ENCODE results near the gene KLRC2.
"Not testable (repeated sequence)": the region's sequence is repeated elsewhere in the genome, so short reads cannot be mapped to it uniquely, and the experiment has no call there.

Gene KLRC2

GRCh38 chr12:10405294-10405693 lies 30.5 kb downstream of the KLRC2 start:
- no peak for DNase-seq (ENCODE audit: low read depth)

DNA sequence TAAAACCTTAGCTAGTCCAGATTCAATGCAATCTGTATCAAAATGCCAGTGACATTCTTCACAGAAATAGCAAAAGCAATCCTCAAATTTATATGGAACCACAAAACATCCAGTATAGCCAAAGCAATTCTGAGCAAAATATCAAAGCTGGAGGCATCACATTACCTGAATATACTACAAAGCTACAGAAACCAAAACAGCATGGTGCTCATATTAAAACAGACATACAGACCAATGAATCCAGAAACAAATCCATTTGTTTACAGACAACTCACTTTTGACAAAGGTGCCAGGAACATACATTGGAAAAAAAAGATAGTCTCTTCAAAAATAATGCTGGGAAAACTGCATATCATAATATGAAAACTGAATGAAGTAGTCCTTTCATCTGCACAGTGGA lies 31.0 kb downstream of the KLRC2 start:
- no peak for DNase-seq (ENCODE audit: low read depth)

GRCh38 chr12:10400829-10401228 lies 35.0 kb downstream of the KLRC2 start:
- DNase-seq (ENCODE audit: low read depth): no peak

GRCh38 chr12:10398168-10398567 lies 37.6 kb downstream of the KLRC2 start:
- DNase-seq (ENCODE audit: low read depth): no peak

- no peak for DNase-seq (ENCODE audit: low read depth)
These were observed 38.5 kb downstream of the KLRC2 start for GRCh38 chr12:10397296-10397695.

DNA sequence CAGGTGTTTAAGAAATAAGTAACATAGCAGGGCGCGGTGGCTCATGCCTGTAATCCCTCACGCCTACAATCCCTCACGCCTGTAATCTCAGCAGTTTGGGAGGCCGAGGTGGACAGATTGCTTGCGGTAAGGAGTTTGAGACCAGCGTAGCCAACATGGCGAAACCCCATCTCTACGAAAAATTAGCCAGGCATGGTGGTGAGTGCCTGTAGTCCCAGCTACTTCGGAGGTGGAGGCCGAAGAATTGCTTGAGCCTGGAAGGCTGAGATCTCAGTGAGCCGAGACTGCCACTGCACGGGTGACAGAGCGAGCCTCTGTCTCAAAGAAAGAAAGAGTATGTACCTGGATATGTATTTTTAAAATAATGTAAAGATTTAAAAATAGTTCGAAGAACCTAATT lies 39.6 kb downstream of the KLRC2 start:
- not testable (repeated sequence) for DNase-seq (ENCODE audit: low read depth)

DNA sequence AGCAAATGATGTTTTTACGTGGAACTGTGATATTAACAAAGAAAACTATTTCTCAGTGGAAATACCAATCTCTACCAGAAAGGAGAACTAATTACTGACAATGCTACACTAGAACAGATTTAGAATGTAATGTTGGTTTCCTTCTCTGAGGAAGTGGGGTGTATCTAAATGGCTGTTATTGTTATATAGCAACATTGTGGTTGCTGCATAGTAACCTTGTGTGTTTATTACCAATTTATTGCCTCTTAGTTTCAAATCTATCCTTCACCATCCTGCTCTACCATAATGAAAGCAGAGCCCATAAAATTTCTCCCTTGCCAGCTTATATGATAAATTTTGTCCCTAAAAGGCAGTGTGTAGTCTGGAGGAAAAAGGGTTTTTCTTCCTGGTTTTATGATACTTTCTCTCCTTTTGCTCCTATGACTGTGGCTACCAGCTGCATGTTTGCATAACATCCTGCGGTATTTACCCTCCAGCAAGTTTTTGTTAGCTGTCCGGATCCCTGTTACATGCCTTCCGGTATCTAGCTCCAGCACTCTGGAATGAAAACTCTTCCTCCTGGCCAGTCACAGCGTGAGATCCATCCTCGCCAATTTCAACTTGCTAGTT lies 40.3 kb downstream of the KLRC2 start:
- DNase-seq (ENCODE audit: low read depth): no peak

DNA sequence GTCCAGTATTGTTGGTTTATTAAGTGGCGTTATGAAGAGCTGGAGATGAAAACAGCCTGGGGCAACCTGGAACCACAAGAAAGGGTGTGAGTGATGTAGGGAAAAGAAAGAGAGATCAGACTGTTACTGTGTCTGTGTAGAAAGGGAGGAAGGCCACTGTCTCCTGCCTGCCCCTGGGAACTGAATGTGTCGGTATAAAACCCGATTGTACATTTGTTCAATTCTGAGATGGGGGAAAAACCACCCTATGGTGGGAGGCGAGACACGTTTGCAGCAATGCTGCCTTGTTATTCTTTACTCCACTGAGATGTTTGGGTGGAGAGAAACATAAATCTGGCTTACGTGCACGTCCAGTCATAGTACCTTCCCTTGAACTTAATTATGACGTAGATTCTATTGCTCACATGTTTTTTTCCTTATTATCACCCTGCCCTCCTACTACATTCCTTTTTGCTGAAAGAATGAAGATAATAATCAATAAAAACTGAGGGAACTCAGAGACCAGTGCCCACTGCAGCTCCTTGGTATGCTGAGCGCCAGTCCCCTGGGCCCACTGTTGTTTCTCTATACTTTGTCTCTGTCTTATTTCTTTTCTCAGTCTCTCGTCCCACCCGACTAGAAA lies 41.2 kb downstream of the KLRC2 start:
- DNase-seq (ENCODE audit: low read depth): not testable (repeated sequence)

GRCh38 chr12:10393291-10393690 lies 42.5 kb downstream of the KLRC2 start:
- DNase-seq (ENCODE audit: low read depth): no peak

GRCh38 chr12:10392394-10392930 lies 43.3 kb downstream of the KLRC2 start:
- DNase-seq (ENCODE audit: low read depth): peak; percentile 78

GRCh38 chr12:10390991-10391390 lies 44.8 kb downstream of the KLRC2 start:
- not testable (repeated sequence) for DNase-seq (ENCODE audit: low read depth)

- no peak for DNase-seq (ENCODE audit: low read depth)
These were observed 45.9 kb downstream of the KLRC2 start, which contains the start of gene KLRK1 for GRCh38 chr12:10389904-10390303. Gene KLRK1, minus strand, starts transcription at chr12:10390041. Its CDS starts 1,231 bp downstream, at chr12:10388810.

GRCh38 chr12:10388624-10389413 lies 47.0 kb downstream of the KLRC2 start:
- no peak for DNase-seq (ENCODE audit: low read depth)

DNA sequence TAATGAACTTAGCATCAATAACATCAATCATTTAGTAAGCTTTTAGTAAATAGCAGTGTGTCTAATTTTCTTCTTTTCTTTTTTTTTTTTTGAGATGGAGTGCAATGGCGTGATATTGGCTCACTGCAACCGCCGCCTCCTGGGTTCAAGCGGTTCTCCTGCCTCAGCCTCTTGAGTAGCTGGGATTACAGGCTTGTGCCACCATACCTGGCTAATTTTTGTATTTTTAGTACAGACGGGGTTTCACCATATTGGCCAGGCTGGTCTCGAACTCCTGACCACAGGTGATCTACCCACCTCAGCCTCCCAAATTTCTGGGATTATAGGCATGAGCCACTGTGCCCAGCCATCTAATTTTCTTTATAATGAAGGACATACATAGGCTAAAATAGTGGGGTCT lies 48.3 kb downstream of the KLRC2 start:
- not testable (repeated sequence) for DNase-seq (ENCODE audit: low read depth)

DNA sequence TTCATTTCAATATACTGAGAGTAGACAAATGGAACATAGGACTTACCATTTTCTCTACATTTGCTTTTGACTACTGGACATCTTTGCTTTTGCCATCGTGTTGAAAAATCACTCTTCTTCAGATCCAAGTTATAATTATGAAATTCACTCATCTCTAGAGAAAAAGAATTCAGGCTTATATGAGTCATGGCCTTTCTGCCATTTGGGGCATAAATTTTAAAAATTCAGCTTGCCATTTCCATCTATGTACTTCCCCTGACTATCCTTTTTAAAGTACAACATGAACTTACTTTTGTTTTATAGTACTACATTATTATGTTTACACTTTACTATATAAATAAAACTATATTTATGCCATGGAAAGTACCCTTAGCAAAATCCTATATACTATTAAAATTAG lies 49.0 kb downstream of the KLRC2 start:
- DNase-seq (ENCODE audit: low read depth): no peak

- DNase-seq (ENCODE audit: low read depth): no peak
These were observed 50.6 kb downstream of the KLRC2 start for GRCh38 chr12:10385166-10385613.

DNA sequence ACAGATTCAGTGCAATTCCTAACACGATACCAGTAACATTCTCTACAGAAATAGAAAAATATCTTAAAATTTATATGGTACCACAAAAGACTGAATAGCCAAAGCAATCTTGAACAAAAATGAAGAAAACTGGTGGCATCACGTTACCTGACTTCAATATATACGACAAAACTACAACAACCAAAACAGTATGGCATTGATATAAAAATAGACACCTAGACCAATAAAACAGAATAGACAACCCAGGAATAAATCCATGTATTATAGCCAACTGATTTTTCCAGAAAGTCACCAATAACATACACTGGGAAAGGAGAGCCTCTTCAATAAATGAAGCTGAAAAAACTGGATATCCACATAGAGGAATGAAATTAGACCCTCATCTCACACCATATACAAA lies 51.6 kb downstream of the KLRC2 start:
- DNase-seq (ENCODE audit: low read depth): no peak

DNA sequence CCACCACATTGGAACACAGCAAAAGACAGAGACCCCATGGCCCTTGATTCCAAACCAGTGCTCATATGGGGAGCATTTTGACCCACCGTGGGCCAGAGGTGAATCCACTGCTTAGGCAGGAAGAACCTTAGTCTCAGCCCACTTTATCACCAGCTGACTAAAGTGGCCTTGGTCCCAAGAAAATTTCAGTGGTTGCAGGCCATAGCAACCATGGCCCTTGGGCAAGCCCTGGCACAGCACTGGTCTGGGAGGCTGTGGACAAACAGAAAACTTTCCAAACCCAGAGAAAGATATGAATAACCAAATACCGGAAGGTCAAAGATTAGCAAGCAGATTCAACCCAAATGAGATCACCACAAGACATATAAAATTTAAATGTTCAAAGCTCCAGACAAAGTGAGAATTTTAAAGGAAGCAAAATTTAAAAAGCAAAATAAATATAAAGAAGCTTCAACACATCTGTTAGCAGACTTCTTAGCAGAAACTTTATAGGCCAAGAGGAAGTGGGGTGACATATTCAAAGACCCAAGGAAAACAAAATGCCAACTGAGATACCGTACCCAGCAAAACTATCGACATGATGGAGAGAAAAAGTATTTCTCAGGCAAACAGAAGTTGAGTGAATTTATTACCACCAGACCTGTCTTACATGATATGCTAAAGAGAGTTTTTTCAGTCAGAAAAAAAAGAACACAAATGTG lies 53.7 kb downstream of the KLRC2 start:
- no peak for DNase-seq (ENCODE audit: low read depth)
